Small intestine (tissue), 7 donors: ENCODE results near the gene ST3GAL4. TPM values are rescaled to one million over a fixed set of nuclear protein-coding genes. Genes with fewer than 3 reads are reported as not detected.

Experiments
- DNase-seq, 2 donors: peaks; one replicate each; pipeline versions ENCODE4 v3.0.0 to v3.0.0-alpha.2; 2013
- FAIRE-seq: peaks from 2 replicates; lab custom pipeline; 2012; peaks lifted over from hg19 to GRCh38; lab: Jason Lieb, UNC
- H3K27ac ChIP-seq, 3 donors: one replicate each; pipeline ENCODE4 v1.5.1; 2013; ENCODE audit warnings: low read length in 2 of 3, mild to moderate bottlenecking in 2 of 3, control low read depth in 1 of 3, inconsistent platforms in 1 of 3, low read depth in 1 of 3, moderate library complexity in 1 of 3
- H3K27me3 ChIP-seq, 3 donors: one replicate each; pipeline ENCODE4 v1.6.1; 2013; ENCODE audit warnings: low read length in 3 of 3, inconsistent platforms in 1 of 3; ENCODE audit not compliant: control insufficient read depth in 3 of 3, insufficient read depth in 3 of 3
- H3K36me3 ChIP-seq, 3 donors: one replicate each; pipeline ENCODE4 v1.6.1; 2013; ENCODE audit warnings: low read length in 3 of 3, inconsistent platforms in 1 of 3, low read depth in 1 of 3, mild to moderate bottlenecking in 1 of 3, moderate library complexity in 1 of 3; ENCODE audit not compliant: control insufficient read depth in 3 of 3, insufficient read depth in 2 of 3
- H3K4me1 ChIP-seq, 3 donors: one replicate each; pipeline ENCODE4 v1.6.1; 2013; ENCODE audit warnings: low read length in 2 of 3, inconsistent platforms in 1 of 3, low read depth in 1 of 3, mild to moderate bottlenecking in 1 of 3, moderate library complexity in 1 of 3; ENCODE audit not compliant: control insufficient read depth in 3 of 3, insufficient read depth in 2 of 3
- H3K4me3 ChIP-seq, 3 donors: one replicate each; pipeline ENCODE4 v1.5.1; 2013; ENCODE audit warnings: low read length in 3 of 3, control low read depth in 1 of 3, inconsistent platforms in 1 of 3, low read depth in 1 of 3, mild to moderate bottlenecking in 1 of 3, moderate library complexity in 1 of 3
- H3K9me3 ChIP-seq, 2 donors: one replicate each; pipeline ENCODE4 v1.6.1; 2013; ENCODE audit warnings: low read depth in 1 of 2, low read length in 1 of 2; ENCODE audit not compliant: control insufficient read depth in 2 of 2, insufficient read depth in 1 of 2
- WGBS, 3 donors: extraction: QIAGEN DNeasy Blood & Tissue Kit; methylation state at CpG; one replicate each; pipeline ENCODE4 v1.1.7; 2013; 5-methylcytosine and 5-hydroxymethylcytosine counted together
- polyA plus RNA-seq, 4 donors: library from polyadenylated mRNA; stranded (reverse) in 3 of 4; unstranded in 1 of 4; fragments of 200-250 nt in 3 of 4; fragments of 120-200 nt in 1 of 4; gene quantifications; one replicate each; pipeline versions ENCODE4 v1.2.1 to v1.2.3, GENCODE V29; 2013
- donor health status: healthy with polysubstance abuse.
- donor health status: control.
- donor health status: control.
- donor health status: Bipolar disorder and iron deficiency.
- donor health status: healthy.

ST3GAL4 gene
- polyA plus RNA-seq, 4 donors = 1.6 to 11.6 (median 4.0) TPM

DNA sequence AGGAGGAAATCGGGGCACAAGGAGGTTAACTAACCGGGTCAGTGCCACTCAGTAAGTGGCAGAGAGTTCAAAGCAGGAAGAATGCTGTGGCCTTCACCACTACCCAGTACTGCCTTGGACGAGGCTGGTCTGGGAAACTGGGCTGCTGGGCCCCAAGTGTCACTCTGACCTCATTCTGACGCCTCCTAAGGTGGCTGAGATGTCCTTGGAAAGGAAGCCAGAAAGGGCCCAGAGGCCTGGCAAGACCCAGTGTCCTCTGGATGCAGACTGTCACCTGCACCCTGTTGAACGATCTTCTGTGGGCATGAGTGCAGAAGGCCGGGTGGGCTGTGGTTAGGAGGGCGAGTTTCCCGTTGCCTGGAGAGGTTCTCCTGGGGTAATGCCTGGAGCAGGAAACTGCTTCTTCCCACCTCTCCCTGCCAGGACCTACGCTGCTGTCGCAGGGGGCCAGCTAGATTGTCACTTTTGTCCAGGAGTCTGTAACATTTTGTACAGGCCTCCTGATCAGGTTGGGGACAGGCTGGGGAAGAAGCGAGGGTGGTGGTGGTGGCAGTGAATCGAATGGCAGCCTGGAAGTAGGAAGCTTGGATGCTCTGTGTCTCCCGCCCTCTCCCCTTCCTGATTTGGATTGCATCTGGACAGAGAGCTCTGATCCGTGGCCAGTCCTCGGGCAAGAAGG is 105.1 kb downstream of the ST3GAL4 start:
- Histone ChIP-seq H3K27me3 (peaks cover 0 to 20% (median 0%) of the 10 kb centered on the region in 3 donors), H3K36me3 (no peaks in the 10 kb centered on the region), H3K4me3 (no peak overlapping the region), H3K9me3 (peaks cover 0 to 3% of the 10 kb centered on the region in 2 donors), H3K27ac (no peak overlapping the region), H3K4me1 (no peaks in the 10 kb centered on the region)
- FAIRE-seq (no peak), DNase-seq (no peak)
- 62 to 82% (median 65%) methylated on average over 15 of the region's 15 CpGs for WGBS, 3 donors

DNA sequence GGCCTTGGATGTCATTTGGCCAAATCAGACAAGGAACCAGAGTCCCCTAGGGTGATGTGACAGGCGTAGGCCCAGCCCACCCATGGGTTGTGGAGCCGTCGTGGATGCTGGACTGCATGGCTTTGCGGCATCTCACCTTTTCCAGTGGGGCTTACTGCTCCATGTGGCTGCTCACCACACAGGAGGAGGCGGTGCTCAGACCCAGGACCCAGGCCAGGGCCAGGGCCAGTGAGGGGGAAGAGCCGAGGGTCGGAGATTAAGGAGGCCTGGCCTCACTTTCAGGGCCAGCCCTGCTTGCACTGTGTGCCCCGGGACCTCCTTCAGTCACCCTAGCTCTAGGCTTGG is 105.6 kb downstream of the ST3GAL4 start:
- WGBS, 3 donors = 70 to 85% (median 80%) methylated on average over 8 of the region's 8 CpGs
- DNase-seq (no peak), FAIRE-seq (no peak)
- Histone ChIP-seq H3K36me3 (no peaks in the 10 kb centered on the region), H3K4me3 (no peak overlapping the region), H3K4me1 (no peaks in the 10 kb centered on the region), H3K27ac (no peak overlapping the region), H3K27me3 (peaks cover 0 to 21% (median 0%) of the 10 kb centered on the region in 3 donors), H3K9me3 (peaks cover 0 to 3% of the 10 kb centered on the region in 2 donors)

DNA sequence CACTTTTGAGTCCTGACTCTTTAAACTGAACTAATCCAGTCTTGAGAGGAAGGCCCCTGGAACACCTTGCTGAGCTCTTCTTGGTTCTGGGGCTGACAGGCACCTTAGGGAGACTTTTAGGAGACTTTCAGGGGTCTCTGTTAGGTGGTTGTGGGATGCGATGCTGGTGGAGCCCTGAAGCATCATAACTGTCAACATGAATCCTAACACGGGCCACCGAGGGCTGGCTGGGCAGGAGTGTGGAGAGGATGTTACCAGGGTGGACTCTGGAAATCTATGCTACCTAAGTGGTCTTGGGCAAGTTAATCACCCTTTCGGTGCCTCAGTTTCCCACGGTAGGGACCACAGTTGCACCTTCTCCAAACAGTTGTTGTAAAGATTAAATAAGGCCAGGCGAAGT is 106.5 kb downstream of the ST3GAL4 start:
- FAIRE-seq = no peak

DNA sequence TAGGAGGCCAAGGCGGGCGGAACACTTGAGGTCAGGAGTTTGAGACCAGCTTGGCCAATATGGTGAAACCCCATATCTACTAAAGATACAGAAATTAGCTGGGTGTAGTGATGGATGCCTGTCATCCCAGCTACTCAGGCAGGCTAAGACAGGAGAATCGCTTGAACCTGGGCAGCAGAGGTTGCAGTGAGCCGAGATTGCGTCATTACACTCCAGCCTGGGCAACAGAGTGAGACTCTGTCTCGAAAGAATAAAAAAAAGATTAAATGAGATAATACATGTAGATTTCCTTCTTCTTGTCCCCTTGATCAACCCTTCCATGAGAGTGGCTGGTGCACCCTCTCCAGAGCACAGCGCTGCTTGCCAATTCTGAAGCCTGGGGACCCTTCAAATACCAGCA is 106.9 kb downstream of the ST3GAL4 start:
- Histone ChIP-seq H3K27ac (no peak overlapping the region), H3K4me3 (no peak overlapping the region), H3K27me3 (peaks cover 0 to 26% (median 0%) of the 10 kb centered on the region in 3 donors), H3K9me3 (peaks cover 0 to 3% of the 10 kb centered on the region in 2 donors), H3K36me3 (no peaks in the 10 kb centered on the region), H3K4me1 (no peaks in the 10 kb centered on the region)
- FAIRE-seq = no peak
- 91 to 95% (median 94%) methylated on average over 7 of the region's 7 CpGs for WGBS, 3 donors
- no peak for DNase-seq

More for the DNA sequence above, 106.5 kb downstream of the ST3GAL4 start:
- 79 to 89% (median 86%) methylated on average over 6 of the region's 6 CpGs for WGBS, 3 donors
- Histone ChIP-seq H3K4me3 (no peak overlapping the region), H3K27ac (no peak overlapping the region), H3K27me3 (peaks cover 0 to 24% (median 0%) of the 10 kb centered on the region in 3 donors), H3K4me1 (no peaks in the 10 kb centered on the region), H3K9me3 (peaks cover 0 to 3% of the 10 kb centered on the region in 2 donors), H3K36me3 (no peaks in the 10 kb centered on the region)
- DNase-seq = no peak

Other genes starting within 250 kb of the ST3GAL4 start
- gene RPUSD4, start 144.0 kb upstream of the ST3GAL4 start, polyA plus RNA-seq = 10 to 100 TPM; 11.3 to 41.2 (median 17.8) TPM
- 10 to 100 TPM; 20.2 to 30.3 (median 25.5) TPM for gene FAM118B, start 143.9 kb upstream of the ST3GAL4 start, polyA plus RNA-seq
- gene SRPRA, start 86.8 kb upstream of the ST3GAL4 start, polyA plus RNA-seq = 10 to 100 TPM; 20.0 to 74.2 (median 35.8) TPM
- gene FOXRED1, start 86.5 kb upstream of the ST3GAL4 start, polyA plus RNA-seq = 10 to 100 TPM; 13.8 to 36.1 (median 27.6) TPM
- gene TIRAP, start 72.6 kb upstream of the ST3GAL4 start, polyA plus RNA-seq = 10 to 100 TPM in 2 of 4 donors, 1 to 10 TPM in 2; 6.2 to 15.6 (median 10.3) TPM
- gene DCPS, start 51.6 kb upstream of the ST3GAL4 start, polyA plus RNA-seq = 10 to 100 TPM; 12.2 to 23.3 (median 16.4) TPM